H1 (cell line): Measurements from ENCODE around the gene PID1. TPM values are rescaled to one million over a fixed set of nuclear protein-coding genes. Genes with fewer than 3 reads are reported as not detected.

Experiments
- BACH1 ChIP-seq: IDR thresholded peaks from 2 replicates; pipeline ENCODE4 v1.6.1; 2012; ENCODE audit warnings: low read length, improper control_type of control experiment
- HDAC2 ChIP-seq, 2 experiments: fragments of 300-600 bp in 1 of 2; sonication (generic) in 1 of 2; IDR thresholded peaks; 2 replicates each; pipeline ENCODE4 v1.6.1; 2011 to 2012; ENCODE audit warnings: low read depth in 2 of 2, low read length in 2 of 2, mild to moderate bottlenecking in 2 of 2, moderate library complexity in 2 of 2, borderline replicate concordance in 1 of 2, inconsistent platforms in 1 of 2
- KDM5A ChIP-seq: fragments of 200-600 bp; IDR thresholded peaks from 2 replicates; pipeline ENCODE4 v1.7.1; 2012; ENCODE audit warnings: mild to moderate bottlenecking, low read length, inconsistent platforms, mixed read lengths
- SUZ12 ChIP-seq: fragments of 200-600 bp; sonication (generic); IDR thresholded peaks from 2 replicates; pipeline ENCODE4 v1.6.1; 2012; ENCODE audit warnings: mild to moderate bottlenecking, inconsistent platforms, low read length, moderate library complexity, mixed read lengths
- polyA plus RNA-seq, 7 experiments: library from polyadenylated mRNA; depleted of rRNA in 3 of 7; stranded (reverse) in 5 of 7; unstranded in 2 of 7; fragments of >200 nt in 5 of 7; fragments of 200-250 nt in 2 of 7; gene quantifications; 1 replicate in 5 of 7; 2 replicates in 1 of 7; 4 replicates in 1 of 7; pipeline versions ENCODE4 v1.2.1 to v1.2.3, GENCODE V29; 2011 to 2013; ENCODE audit warnings: missing spikeins in 2 of 7, mixed read lengths in 2 of 7
- total RNA-seq: library from RNA; stranded (reverse); fragmentation: NEBNext Ultra II Directional; extraction: Animal tissue kit (Norgen Biotek cat#: 25700); gene quantifications from 2 replicates; pipeline ENCODE4 v1.2.1, GENCODE V29; 2021
- TF ChIP-seq, protein P1 (sequence below), 3 experiments: IDR thresholded peaks; 1 replicate in 2 of 3; 2 replicates in 1 of 3; pipeline versions ENCODE4 v1.5.1 to v1.6.1; 2011; ENCODE audit warnings: low read length in 3 of 3, mild to moderate bottlenecking in 3 of 3, inconsistent platforms in 2 of 3, low read depth in 1 of 3, moderate library complexity in 1 of 3; ENCODE audit not compliant: insufficient read depth in 1 of 3; ENCODE audit errors: control extremely low read depth in 1 of 3

Gene PID1
- total and polyA plus RNA-seq, 2 of the 8 experiments (the other 6 are each of a cell fraction or from before 2014, with no cell fraction given) = 1.5 to 3.3 TPM

DNA sequence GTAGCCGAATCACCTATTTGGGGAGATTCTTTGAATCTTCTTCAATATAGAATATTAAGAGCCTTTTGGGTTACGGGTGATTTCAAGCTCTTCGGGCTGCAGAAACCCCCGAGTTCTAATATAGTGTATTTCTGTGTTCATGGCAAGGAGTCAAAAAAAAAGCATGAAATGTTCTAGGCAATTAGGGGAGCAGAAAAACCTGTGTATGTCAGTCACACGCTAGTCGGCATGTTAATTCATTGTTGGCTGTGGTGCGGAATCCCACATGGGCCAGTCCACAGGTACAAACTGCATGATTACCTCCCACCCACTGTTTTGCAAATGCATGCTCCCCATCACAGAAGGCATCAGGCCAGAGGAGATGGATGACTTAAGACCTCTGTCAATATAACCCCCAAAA is 161.9 kb downstream of the PID1 start (continued):
- TF ChIP-seq, protein P1, sequence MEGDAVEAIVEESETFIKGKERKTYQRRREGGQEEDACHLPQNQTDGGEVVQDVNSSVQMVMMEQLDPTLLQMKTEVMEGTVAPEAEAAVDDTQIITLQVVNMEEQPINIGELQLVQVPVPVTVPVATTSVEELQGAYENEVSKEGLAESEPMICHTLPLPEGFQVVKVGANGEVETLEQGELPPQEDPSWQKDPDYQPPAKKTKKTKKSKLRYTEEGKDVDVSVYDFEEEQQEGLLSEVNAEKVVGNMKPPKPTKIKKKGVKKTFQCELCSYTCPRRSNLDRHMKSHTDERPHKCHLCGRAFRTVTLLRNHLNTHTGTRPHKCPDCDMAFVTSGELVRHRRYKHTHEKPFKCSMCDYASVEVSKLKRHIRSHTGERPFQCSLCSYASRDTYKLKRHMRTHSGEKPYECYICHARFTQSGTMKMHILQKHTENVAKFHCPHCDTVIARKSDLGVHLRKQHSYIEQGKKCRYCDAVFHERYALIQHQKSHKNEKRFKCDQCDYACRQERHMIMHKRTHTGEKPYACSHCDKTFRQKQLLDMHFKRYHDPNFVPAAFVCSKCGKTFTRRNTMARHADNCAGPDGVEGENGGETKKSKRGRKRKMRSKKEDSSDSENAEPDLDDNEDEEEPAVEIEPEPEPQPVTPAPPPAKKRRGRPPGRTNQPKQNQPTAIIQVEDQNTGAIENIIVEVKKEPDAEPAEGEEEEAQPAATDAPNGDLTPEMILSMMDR (IDR thresholded peaks at IDR 0.05; ENCODE audit: control extremely low read depth in 1 of 3, insufficient read depth in 1 of 3, low read depth in 1 of 3, low read length in 3 of 3) = no peak
- TF ChIP-seq BACH1 (no peak), SUZ12 (no peak), KDM5A (no peak), HDAC2 (IDR thresholded peaks at IDR 0.05; ENCODE audit: borderline replicate concordance in 1 of 2, low read depth in 2 of 2, low read length in 2 of 2) (no peak)
- TF ChIP-seq, all 59 proteins: peak for 0
